HK-2 (cell line): ENCODE measurements around the gene TXNIP.

Source experiments
- DNase-seq: peaks from one replicate; pipeline ENCODE4 v3.0.0-alpha.2; 2018; ENCODE audit not compliant: unreplicated experiment

Gene TXNIP

DNA sequence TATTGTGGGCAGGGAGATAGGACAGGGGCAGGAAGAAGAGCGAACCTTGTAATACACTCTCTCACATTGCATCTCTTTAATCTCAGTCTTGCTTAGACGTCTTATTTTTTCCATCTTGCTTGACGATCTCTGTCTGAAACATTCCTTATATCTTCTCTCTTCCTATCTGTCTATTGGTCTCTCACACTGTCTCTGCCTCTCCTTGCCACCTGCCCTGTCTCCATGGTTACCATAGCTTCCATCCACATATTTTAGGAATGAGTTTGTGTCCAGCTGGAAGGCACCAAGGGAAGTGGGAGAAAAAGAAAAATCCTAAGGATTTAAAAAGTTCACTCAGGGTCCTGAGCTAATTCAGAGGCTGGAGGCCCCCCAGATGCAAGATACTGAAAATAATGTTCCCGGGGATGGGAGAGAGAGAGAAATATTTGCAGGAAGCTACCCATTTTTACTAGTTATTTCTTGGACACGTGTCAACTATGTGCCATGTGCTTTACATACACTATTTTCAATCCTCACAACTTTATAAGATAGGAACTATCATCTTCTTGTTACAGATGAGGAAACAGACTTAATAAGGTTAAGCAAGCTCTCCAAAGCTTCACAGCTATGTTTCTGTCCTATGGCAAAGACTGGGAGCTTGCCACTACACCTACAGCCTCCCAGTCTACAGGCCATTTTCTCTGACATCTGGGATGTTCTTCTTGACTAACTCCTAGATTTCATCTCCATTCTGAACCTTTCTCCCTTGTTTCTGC is 32.9 kb downstream of the TXNIP start:
- DNase-seq = no peak

DNA sequence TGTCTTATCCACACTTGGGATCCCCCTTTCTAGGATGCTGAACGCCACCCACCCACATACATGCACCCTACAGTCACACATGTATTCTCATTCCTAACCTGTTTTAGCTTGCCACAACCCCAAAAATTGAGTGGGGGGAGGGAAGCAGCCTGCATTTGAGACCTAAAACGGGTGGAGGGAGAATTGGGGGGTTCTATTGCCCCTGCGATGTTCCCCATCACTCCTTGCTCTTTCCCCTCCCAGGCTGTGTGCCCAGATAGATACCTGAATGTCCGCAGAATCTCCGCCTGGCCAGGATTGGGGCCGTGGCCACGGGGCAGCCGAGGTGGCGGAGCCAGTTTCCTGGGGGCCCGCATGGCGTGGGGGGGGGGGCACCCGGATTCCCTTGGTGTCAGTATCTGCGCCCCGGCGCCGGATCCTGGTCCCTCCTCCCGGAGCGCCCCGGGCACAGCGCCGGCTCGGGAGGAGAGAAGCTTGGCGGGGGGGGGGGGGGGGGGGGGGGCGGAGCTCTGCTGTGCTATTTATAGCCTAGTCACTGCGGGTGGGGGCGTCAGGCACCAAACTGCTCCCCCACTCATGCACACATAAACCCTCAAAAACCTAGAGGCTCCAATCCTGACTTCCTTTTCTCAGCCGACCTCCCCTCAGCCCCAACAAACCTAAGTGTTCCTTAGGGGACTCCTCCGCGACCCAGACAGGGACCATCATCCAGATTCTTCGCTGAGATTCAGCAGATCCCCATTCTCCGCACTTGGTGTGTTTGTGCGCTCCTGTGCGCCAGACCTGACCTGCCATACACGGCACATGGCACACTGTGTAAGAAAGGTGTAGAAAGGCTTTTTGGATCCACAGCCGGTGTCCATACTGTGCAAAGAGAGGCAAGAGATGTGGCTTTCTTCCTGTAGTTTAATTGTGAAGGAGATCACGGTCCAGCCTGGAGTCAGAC is 33.9 kb downstream of the TXNIP start:
- DNase-seq = no peak

DNA sequence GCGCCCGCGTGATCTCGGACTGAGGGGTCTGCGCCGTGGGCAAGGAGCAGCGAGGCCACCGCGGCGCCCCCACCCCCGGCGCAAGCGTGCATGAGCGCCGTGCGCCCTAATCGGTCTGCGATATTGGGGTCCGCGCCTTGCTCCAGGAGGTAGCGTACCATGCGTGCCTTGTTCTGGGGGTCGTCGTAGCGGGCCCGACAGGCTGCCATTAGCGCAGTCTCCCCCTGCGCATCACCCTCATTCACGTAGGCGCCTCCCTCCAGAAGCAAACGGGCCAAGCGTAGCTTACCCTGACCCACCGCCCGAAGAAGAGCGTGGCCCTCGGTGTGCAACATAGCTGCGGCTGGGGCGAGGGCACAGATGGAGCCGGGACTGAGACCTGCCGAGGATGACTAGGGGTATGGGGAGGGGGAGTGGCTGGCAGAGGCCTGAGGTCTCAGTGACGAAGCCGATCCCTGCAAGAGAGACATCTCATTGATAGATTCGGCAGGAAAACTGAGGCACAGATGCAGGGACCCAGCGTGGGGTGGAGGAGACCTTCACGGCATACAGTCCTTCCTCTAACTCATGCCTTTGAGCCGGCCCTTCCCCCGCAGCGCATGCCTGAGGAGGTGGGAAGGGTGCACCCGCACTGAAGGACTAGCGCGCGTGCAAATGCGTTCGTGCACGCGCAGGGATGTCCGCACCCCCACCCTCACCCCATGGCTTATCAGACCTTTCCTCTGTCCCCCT is 34.8 kb downstream of the TXNIP start:
- no peak for DNase-seq

DNA sequence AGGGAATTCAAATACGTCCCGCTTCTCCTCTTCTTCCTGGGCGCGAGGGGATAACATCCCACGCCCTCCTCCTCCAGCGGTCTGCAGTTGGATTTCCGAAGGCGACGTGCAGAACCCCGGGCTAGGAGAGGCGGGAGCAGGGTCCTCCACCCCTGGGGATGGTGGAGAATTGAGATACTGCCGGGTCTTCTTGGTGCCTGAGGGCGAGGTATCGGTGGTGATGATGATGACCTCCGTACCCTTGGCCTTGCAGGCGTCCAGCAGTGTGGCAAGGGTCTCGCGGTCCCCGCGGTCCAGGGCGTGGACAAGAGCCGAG is 35.3 kb downstream of the TXNIP start:
- DNase-seq = no peak

DNA sequence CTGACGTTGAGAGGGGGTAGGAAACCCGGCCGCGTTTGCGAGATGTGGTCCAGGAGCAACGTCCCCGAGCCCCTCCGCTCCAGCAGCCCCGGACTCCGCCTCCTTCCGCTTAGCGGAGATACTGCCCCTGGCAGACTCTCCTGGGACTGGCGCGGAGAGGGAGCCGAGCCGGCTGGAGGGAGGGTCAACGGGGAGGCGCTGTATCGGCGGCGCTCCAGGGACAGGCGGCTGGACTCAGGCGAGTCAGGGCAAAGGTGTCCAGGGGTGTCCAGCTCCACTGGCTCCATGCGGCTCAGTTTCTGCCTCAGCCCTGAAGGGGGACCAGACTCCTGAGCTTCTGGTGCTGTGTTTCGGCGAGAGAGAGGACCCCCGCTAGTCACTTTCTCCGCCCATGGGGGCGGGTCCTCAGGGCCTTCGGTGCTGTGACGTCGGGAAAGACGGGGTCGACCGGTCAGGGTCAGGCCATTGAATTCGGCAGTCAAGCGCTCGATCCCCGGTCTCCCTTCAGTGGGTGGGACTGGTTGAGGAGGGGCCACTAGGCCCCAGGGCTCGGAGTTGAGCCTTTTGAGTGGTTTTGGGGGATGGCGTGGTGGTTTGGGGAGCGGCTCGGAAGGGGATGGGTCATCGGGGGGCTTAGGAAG is 35.8 kb downstream of the TXNIP start:
- DNase-seq = no peak

DNA sequence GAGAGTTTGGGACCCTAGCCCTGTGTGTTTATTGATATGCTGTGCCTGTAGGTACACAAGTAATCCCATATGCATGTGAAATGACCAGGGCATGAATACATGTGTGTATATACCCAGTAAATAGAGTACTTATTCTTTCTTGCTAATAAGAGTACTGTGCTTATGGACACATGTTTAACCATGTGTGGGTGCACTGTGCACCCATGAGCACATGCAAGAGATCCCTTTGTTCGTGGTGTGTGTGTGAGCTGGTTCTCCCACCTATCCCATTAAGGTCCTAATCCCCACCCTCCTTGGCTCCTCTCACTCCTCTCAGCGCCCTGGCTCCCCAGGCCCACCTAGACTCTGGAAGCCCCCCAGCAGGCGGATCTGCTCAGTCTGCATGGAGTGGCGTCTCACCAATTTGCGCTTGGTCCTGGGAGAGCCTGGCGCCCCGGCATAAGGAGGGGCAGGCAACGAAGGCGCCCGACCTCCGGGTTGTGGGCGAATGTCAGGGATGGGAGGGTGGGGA is 36.4 kb downstream of the TXNIP start:
- DNase-seq = no peak

DNA sequence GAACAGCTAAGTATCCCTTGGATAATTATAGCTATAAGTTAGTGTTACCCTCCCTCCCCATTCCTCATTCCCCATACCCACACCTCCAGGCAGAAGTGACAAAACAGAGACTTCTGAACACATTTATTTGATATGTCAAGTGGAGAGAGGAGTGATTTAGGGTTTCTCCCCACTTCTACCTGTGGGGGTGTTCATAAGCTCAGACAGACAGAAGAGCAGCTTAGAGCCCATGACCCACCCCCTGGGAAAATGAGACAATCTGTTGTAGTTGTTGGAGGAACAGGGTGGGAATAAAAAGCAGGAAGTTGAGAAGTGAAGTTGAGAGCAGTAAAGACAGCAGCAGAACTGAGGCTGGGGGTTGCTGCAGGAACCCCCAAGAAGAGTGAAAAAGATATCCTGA is 37.0 kb downstream of the TXNIP start:
- DNase-seq = no peak

DNA sequence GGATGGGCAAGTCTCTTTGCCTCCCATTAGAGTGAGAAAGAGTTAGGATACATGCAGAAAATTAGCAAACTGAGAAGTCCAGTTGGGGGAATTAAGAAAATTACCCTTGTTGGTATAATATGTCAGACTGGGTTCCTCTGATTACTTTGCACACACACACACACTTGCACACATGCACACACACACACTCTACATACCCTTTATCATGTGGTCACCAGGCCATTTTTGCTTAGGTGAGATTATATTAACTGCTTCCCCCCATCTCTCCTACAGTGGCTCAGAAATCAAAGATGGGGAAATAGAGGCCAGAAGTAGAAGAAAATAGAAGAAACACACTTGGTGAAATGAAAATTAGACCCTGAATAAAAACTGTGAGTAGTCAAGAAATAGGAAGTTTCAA is 37.6 kb downstream of the TXNIP start:
- DNase-seq = no peak

DNA sequence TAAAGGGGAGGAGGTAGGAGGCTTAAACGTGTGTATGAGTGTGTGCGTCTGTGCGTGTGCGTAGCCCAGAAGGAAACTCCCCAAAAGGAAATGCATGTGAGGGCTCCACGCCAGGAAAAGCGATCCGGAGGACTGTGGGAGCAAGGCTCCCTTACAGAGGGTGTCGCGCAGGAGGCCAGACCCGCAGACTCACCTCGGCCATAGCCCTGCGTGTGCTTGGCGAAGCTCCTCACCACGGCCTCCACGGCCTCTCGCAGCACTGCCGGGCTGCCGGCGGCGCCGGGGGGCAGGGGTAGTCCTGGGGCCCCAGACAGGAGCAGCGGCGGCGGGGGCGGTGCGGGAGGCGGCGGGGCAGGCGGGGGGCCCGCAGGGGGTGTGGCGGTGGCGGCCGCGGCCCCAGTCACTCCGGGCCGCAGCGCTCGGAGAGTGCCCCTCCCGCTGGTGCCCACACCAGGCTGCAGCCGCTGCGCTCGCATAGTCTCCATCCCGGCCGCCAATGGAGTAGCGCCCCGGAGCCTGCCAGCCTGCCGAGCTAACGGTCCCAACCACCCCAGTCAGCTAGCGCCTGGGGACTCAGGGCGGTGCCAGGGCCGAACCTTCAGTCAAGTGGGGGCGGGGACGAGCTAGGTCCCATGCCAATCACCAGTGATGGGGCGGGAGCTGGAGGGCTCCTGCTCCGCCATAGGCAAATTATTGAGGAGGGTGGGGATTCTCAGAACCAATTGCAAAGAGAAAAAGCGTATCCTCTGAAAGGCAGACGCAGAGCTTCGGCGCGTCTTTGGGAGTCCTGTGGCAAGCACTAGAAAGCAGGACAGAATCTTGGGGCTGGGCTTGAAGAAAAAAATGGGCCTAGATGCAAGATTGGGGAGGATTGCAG is 38.7 kb downstream of the TXNIP start, which contains the start of gene LIX1L:
Gene LIX1L (minus strand): TSS at position 575 of the 877 bp plus-strand sequence. CDS start 90 bp downstream, at position 485.
- peak; percentile 96 for DNase-seq

DNA sequence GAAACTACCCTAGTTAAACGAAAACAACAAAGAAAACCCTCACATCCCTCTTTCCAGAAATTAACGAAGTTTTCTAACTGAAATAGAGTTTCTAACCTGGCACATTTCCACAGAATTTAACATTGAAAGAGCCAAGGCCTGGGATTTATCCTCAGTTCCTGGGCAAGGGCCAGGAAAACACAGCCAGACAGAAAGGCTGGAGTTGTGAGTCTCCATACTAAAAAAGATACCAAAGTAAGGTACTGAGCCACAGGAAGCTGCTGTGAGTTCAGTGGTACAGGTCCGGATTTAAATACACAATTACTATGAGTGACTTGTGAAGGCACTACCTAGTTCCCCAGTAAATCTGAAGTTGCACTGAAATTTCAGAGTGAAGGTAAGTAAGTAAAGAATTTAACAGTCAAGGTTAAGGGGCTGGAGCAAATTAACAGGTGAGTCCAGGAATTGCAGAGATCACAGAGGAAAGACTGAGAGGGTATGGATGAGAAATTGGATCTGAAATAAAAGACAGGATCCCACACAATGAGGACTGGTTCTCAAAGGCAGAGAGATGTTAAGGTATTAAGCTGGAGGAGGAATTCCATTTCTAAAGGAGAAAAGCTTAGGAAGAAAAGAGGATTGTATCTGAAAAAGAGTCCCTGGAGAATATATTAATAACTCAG is 39.5 kb downstream of the TXNIP start:
- DNase-seq = no peak

DNA sequence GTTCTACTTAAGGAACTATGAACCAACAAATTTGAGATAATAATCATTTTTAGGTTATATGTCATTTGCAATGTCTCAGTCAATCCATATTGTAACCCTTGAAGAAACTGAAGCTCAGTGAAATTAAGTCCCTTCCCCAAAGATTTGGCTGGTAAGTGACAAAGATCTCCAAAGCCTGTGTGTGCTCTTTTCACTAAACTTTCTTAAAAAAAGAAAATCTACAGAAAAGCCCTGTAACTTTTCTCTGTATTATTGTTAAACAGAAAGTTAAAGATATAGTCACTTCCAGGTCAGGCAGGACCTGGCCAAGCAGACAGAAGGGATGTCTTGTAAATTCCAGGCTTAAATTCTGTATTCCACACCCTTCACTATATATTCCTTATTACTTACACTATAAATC is 40.0 kb downstream of the TXNIP start:
- DNase-seq = no peak

DNA sequence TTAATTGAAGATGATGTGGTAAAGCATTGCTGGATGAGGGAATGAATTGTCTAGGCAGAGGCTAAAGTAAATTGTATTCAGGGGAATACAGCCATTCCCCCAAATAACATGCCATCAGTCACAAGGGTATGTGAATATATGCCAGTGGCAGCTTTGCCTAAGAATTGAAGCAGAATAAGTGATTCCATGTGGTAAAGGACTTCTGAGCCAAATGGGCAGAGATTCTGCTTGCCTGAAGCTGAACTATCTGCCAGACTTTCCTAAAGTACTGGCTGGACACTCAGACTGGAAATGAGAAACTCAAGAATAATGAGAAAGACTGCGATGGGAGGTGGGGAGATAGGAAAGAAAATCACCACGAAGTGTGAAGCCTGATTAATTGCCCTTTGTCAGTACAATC is 40.9 kb downstream of the TXNIP start:
- no peak for DNase-seq

DNA sequence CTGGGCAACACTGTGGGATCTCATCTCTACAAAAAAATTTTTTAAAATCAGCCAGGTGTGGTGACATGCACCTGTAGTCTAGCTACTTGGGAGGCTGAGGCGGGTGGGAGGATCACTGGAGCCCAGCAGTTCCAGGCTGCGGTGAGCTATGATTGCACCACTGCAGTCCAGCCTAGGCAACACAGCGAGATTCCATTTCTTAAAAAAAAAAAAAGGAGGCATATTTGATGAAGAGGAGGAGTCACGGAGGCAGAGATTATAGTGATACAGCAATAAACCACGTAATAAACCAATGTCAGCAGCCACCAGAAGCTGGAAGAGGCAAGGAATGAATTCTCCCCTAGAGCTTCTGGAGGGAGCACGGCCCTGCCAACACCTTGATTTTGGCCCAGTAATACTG is 42.5 kb downstream of the TXNIP start:
- DNase-seq = no peak

DNA sequence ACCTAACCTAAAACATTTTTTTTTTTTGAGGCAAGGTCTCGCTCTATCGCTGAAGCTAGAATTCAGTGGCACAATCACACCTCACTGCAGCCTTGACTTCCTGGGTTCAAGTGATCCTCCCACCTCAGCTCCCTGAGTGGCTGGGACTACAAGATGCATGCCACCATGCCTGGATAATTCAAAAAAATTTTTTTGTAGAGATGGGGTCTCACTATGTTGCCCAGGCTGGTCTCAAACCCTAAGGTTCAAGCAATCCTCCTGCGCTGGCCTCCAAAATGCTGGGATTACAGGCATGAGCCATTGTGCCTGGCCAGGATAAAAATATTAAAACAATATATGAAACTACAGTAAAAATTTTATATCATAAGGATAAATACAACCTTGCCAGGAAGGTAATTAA is 43.5 kb downstream of the TXNIP start:
- no peak for DNase-seq

DNA sequence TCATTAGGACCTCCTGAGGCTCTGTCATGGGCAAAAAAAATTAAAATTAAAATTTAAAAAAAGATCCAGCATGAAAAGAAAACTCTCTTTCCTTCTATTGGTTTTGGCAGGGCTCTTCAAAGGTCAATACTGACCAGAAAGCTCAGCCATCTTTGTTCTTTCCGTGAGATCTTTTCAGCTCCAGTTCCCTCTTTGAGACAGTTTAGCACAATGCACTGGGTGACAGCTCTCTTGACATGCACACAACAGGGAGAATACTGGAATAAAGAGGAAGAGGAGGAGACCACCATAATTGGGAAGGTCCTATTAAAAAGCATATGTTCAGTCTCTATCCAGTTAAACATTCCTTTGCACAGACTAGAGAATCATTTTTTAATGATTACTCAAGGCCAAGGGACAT is 44.9 kb downstream of the TXNIP start:
- no peak for DNase-seq

DNA sequence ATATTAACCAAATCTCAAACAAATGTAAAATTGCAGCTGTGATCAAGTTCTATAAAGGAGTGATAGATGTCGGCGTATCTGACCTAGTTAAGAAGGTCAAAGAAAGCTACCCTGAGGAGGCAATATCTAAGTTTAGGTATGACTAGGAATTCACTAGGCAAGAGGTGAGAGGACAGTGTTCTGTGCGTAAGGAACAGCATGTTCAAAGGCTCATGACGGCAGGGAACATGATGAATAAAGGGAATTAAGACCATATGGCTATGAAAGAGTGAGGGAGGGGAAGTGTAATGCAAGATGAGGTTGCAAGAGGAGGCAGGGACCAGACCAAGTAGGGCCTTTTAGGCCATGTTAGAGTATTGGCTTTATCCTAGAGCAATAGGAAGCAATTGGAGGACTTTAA is 47.2 kb downstream of the TXNIP start:
- DNase-seq = no peak

DNA sequence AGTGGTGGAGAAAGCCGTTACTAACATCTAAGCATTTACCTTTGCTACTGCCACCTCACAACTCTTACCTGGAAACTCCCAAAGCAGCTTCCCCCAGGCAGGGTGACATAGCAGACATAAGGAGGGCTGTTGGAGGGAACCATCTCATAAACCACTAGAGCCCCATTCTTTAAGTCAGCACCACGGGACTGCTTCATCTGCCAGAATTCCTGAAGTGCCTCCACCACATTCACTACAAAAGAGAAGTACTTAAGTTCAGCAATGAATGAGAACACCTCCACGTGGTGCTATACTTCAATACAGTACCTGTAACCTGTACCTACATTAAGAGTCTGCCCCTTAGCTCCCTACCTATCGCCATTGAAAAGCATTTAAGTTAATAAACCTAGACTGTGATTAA is 48.8 kb downstream of the TXNIP start:
- DNase-seq = no peak

DNA sequence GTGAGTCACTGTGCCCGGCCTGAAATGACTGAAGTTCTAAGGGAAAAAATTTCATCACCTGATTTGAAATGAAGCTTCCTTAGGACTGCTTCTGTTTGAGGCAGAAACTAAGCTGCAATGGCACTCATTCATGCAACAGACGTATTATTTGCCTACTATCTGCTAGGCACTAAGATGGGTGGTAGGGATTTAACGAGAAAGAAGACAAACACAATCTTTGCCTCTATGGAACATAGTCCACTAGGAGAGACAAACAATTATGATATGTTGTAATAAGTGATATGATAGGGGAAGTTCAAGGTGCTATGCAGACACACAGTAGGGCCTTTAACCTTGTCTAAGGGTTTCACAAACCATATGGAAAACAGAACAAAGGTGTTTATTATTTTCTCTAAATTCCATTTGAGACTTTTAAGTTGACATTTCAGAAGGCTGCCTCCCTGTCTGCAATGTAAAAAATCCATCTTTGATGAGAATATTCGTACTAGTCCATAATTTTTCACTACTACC is 49.8 kb downstream of the TXNIP start:
- no peak for DNase-seq

DNA sequence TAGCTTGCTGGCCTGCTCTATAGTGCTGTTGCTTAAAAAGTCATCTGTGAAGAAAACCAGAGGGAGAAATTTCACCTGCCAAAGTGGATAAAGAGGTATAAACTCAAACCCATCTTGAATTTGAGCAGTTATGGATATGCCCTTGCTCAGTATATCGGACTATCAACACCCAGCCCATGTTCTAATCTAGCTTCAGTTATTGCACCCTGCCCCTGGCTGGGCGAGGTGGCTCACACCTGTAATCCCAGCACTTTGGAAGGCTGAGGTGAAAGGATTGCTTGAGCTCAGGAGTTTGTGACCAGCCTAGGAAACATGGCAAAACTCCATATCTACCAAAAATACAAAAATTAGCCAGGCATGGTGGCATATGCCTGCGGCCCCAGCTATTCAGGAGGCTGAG is 51.8 kb downstream of the TXNIP start:
- DNase-seq = no peak

DNA sequence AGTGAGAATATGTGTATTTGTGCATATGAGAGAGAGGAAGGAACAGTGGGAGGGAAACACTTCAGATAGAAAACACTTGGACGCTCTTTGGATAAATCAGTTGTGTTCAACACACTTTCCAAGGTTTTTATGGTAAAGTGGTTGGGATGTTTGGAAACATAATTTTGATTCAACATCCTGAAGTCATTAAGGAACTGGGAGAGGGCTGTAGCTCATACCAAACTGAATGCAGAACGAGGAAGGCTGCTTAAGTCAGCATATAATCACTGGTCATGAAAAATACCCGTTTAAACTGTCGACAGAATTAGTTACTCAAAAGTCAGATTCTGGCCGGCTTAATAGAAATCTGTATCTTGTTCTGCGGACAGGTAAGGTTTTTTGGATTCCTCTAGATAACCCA is 53.5 kb downstream of the TXNIP start:
- DNase-seq = no peak
